DMS 273 (cell line): ENCODE measurements around the gene OTUD3.

ENCODE experiments used
- DNase-seq: peaks from one replicate; lab custom pipeline; 2025; ENCODE audit not compliant: unreplicated experiment; lab: John Stamatoyannopoulos, UW

Gene OTUD3

DNA sequence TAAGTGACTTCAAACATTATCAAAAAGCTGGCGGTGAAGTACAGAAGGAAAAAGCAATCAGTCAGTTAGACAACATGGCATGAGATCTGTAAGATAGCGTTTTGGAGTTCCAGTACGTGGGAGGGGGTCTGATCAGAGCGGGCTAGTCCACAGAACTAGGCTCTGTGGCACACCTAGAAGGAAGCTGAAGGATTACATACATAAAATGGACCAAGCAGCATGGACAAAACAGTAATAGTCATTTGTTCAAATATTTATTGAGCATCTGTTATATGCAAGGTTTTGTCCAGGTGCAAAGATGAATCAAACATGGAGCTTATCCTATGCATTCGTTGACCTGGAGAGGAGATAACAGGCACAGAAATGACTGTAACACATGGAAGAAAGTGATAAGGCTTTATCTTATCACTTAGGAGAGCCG, 64.1 kb downstream of the OTUD3 start:
- DNase-seq = no peak

GRCh38 chr1:19946971-19947370, 64.8 kb downstream of the OTUD3 start:
- no peak for DNase-seq

GRCh38 chr1:19949016-19949415, 66.8 kb downstream of the OTUD3 start:
- no peak for DNase-seq

- no peak for DNase-seq
These were observed 71.9 kb downstream of the OTUD3 start for GRCh38 chr1:19954059-19954458.

DNA sequence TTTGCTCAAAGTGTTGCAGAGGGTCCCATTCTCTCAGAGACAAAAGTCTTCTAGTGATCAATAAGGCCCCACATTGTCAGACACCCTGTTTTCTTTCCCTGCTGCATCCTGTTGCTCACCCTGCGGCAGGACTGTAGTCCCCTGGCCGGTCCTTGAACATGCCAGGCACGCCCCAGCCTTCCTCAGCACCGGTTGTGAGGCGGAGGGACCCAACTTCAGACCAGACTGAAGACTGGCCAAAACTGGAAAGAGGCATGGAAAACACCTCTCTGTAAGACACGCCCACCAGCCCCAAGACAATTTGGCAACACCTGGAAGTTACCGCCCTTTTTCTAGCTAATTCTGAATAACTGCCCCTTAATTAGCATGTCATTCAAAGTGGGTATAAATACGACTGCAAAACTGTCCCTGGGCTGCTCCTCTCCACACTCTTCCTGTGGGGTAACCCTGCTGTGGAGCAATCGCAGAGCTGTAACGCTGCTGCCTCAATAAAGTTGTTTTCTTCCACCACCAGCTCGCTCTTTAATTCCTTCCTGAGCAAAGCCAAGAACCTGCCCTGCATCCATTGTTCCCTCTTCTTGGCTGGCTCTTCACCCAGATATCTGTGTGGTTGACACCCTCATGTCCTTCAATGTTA, 73.5 kb downstream of the OTUD3 start:
- DNase-seq = no peak

- DNase-seq = no peak
These were observed 75.6 kb downstream of the OTUD3 start for GRCh38 chr1:19957779-19958178.

GRCh38 chr1:19960591-19960990, 78.4 kb downstream of the OTUD3 start:
- no peak for DNase-seq
